IMR-90 (cell line): ENCODE measurements around the gene SERHL2. TPM values are rescaled to one million over a fixed set of nuclear protein-coding genes. Genes with fewer than 3 reads are reported as not detected.
"Not testable (repeated sequence)": the region's sequence is repeated elsewhere in the genome, so short reads cannot be mapped to it uniquely, and the experiment has no call there.

Experiments used
- ATAC-seq: fragments of 200-7000 bp; cut with Tn5 transposase; 2 replicates; pipeline ENCODE4 v1.9.1; 2020; ENCODE audit warnings: low read depth, mild to moderate bottlenecking, moderate library complexity
- BruUV-seq: library from RNA; stranded (reverse); fragments of 400-500 nt; replicated peaks from 2 replicates; lab custom pipeline; 2021; lab: Mats Ljungman, UMichigan
- CTCF ChIA-PET: fragments of 300-600 bp; formaldehyde crosslinking; extraction: SDS; loops from one replicate; lab custom pipeline; 2021; ENCODE audit warnings: antibody characterized with exemption; lab: Yijun Ruan, JAX
- POLR2A ChIA-PET: fragments of 300-600 bp; sonication (Branson Sonifier 250); formaldehyde crosslinking; loops from one replicate; lab custom pipeline; 2022; ENCODE audit warnings: antibody characterized with exemption; ENCODE audit not compliant: unreplicated experiment; lab: Charles Lee
- DNase-seq: peaks from one replicate; pipeline ENCODE4 v3.0.0; 2013
- H2AFZ ChIP-seq: replicated peaks from 2 replicates; pipeline ENCODE3; 2013; ENCODE audit warnings: low read length, mild to moderate bottlenecking; ENCODE audit not compliant: poor library complexity
- H2AK5ac ChIP-seq: 2 replicates; pipeline ENCODE4 v1.6.1; 2013; ENCODE audit warnings: low read depth, low read length, inconsistent platforms
- H2AK9ac ChIP-seq: replicated peaks from 2 replicates; pipeline ENCODE3; 2013; ENCODE audit warnings: mild to moderate bottlenecking, low read depth, low read length, moderate library complexity; ENCODE audit not compliant: poor library complexity
- H2BK120ac ChIP-seq: 2 replicates; pipeline ENCODE4 v1.6.1; 2013; ENCODE audit warnings: low read depth, low read length, inconsistent platforms
- H2BK15ac ChIP-seq: 3 replicates; pipeline ENCODE4 v1.6.1; 2013; ENCODE audit warnings: low read depth, low read length, inconsistent platforms
- H2BK20ac ChIP-seq: 2 replicates; pipeline ENCODE4 v1.6.1; 2013; ENCODE audit warnings: low read depth, mild to moderate bottlenecking, inconsistent platforms, low read length, moderate library complexity
- H2BK5ac ChIP-seq: 2 replicates; pipeline ENCODE4 v1.6.1; 2013; ENCODE audit warnings: mild to moderate bottlenecking, low read depth, low read length, inconsistent platforms; ENCODE audit not compliant: poor library complexity, severe bottlenecking
- H3K14ac ChIP-seq: replicated peaks from 2 replicates; pipeline ENCODE4 v1.6.1; 2013; ENCODE audit warnings: low read depth, low read length, inconsistent platforms
- H3K18ac ChIP-seq: 2 replicates; pipeline ENCODE4 v1.6.1; 2013; ENCODE audit warnings: low read depth, low read length, control low read depth
- H3K23ac ChIP-seq: 2 replicates; pipeline ENCODE4 v1.6.1; 2013; ENCODE audit warnings: low read depth, low read length, inconsistent platforms
- H3K27ac ChIP-seq: 2 replicates; pipeline ENCODE4 v1.5.1; 2013; ENCODE audit warnings: mild to moderate bottlenecking, control low read depth, low read length; ENCODE audit not compliant: insufficient read depth
- H3K27me3 ChIP-seq: 2 replicates; pipeline ENCODE4 v1.6.1; 2013; ENCODE audit warnings: low read length; ENCODE audit not compliant: control insufficient read depth, insufficient read depth
- H3K36me3 ChIP-seq: 2 replicates; pipeline ENCODE4 v1.6.1; 2013; ENCODE audit warnings: low read length, mixed read lengths; ENCODE audit not compliant: control insufficient read depth, insufficient read depth
- H3K4ac ChIP-seq: 2 replicates; pipeline ENCODE4 v1.6.1; 2013; ENCODE audit warnings: low read depth, low read length, inconsistent platforms
- H3K4me1 ChIP-seq: 2 replicates; pipeline ENCODE4 v1.6.1; 2013; ENCODE audit warnings: low read length, mixed read lengths; ENCODE audit not compliant: control insufficient read depth, insufficient read depth
- H3K4me2 ChIP-seq: 2 replicates; pipeline ENCODE4 v1.6.1; 2013; ENCODE audit warnings: low read depth, mild to moderate bottlenecking, control low read depth, low read length, moderate library complexity
- H3K4me3 ChIP-seq: 2 replicates; pipeline ENCODE4 v1.5.1; 2013; ENCODE audit warnings: low read depth, mild to moderate bottlenecking, control low read depth, low read length, moderate library complexity; ENCODE audit not compliant: insufficient read depth
- H3K56ac ChIP-seq: 2 replicates; pipeline ENCODE4 v1.6.1; 2013; ENCODE audit warnings: low read length, inconsistent platforms; ENCODE audit not compliant: insufficient read depth; ENCODE audit errors: extremely low read depth
- H3K79me1 ChIP-seq, 2 experiments: 2 replicates each; pipeline ENCODE4 v1.6.1; 2013; ENCODE audit warnings: low read length in 2 of 2, inconsistent platforms in 1 of 2, low read depth in 1 of 2
- H3K9ac ChIP-seq: 2 replicates; pipeline ENCODE4 v1.6.1; 2013; ENCODE audit warnings: low read depth, low read length, control low read depth
- H3K9me1 ChIP-seq: 2 replicates; pipeline ENCODE4 v1.6.1; 2013; ENCODE audit warnings: low read length, inconsistent platforms; ENCODE audit not compliant: insufficient read depth
- H3K9me3 ChIP-seq: 2 replicates; pipeline ENCODE4 v1.6.1; 2013; ENCODE audit warnings: low read length; ENCODE audit not compliant: control insufficient read depth, insufficient read depth
- H4K20me1 ChIP-seq: 2 replicates; pipeline ENCODE4 v1.6.1; 2013; ENCODE audit warnings: low read length, inconsistent platforms; ENCODE audit not compliant: insufficient read depth
- H4K5ac ChIP-seq: 2 replicates; pipeline ENCODE4 v1.6.1; 2013; ENCODE audit warnings: mild to moderate bottlenecking, low read depth, low read length, control low read depth
- H4K8ac ChIP-seq, 2 experiments: 2 replicates each; pipeline ENCODE4 v1.6.1; 2013; ENCODE audit warnings: low read depth in 2 of 2, low read length in 2 of 2, control low read depth in 1 of 2, inconsistent platforms in 1 of 2
- H4K91ac ChIP-seq: 2 replicates; pipeline ENCODE4 v1.6.1; 2013; ENCODE audit warnings: low read depth, low read length, inconsistent platforms; ENCODE audit not compliant: insufficient read depth
- WGBS, 2 experiments: methylation state at CpG; one replicate each; pipeline versions ENCODE4 v1.1.5 to v1.1.7; 2013; ENCODE audit warnings: missing lambda C conversion rate in 2 of 2; ENCODE audit not compliant: insufficient read length in 1 of 2; ENCODE audit errors: extremely low coverage in 2 of 2; 5-methylcytosine and 5-hydroxymethylcytosine counted together
- dilution Hi-C: fragments of 300-500 bp; cut with HindIII; formaldehyde crosslinking; loops from one replicate; pipeline ENCODE4 v1.14.3; 2018; ENCODE audit warnings: low sequenced_read_pairs; ENCODE audit not compliant: unreplicated experiment
- in situ Hi-C: fragments of 300-500 bp; cut with MboI; formaldehyde crosslinking; loops from 3 replicates; pipeline ENCODE4 v1.14.3; 2019; ENCODE audit warnings: low sequenced_read_pairs, inconsistent platforms, mixed read lengths
- intact Hi-C: fragments of 100-400 bp; cut with micrococcal nuclease; formaldehyde crosslinking; loops from 2 replicates; pipeline ENCODE4 v1.10.0; 2022
- polyA plus RNA-seq, 3 experiments: library from polyadenylated mRNA; depleted of rRNA; stranded (reverse); fragments of >200 nt; gene quantifications; 2 replicates each; pipeline ENCODE4 v1.2.3, GENCODE V29; 2012; ENCODE audit warnings: low replicate concordance in 1 of 3
- total RNA-seq: library from RNA; depleted of rRNA; stranded (reverse); fragments of >200 nt; gene quantifications from 2 replicates; pipeline ENCODE4 v1.2.3, GENCODE V29; 2012

Gene SERHL2
- total and polyA plus RNA-seq, 2 of the 4 experiments (the other 2 are of a cell fraction): 4.5 to 5.0 TPM

GRCh38 chr22:42508327-42508974, 45.3 kb upstream of the SERHL2 start:
- H2BK15ac ChIP-seq, H3K56ac ChIP-seq, H3K14ac ChIP-seq, H2AK5ac ChIP-seq, H3K36me3 ChIP-seq, H2BK5ac ChIP-seq, H3K4me3 ChIP-seq, H3K79me1 ChIP-seq, H3K4me2 ChIP-seq, intact Hi-C loops, ATAC-seq, H3K9me3 ChIP-seq, H3K4me1 ChIP-seq, H2AK9ac ChIP-seq, H3K9me1 ChIP-seq, H3K4ac ChIP-seq, H4K91ac ChIP-seq, in situ Hi-C loops, H3K18ac ChIP-seq, H2BK120ac ChIP-seq, H3K27ac ChIP-seq, H2BK20ac ChIP-seq, H3K23ac ChIP-seq, BruUV-seq, H4K20me1 ChIP-seq, H3K9ac ChIP-seq, H4K5ac ChIP-seq, dilution Hi-C loops, H4K8ac ChIP-seq, H3K27me3 ChIP-seq, DNase-seq, H2AFZ ChIP-seq, CTCF ChIA-PET: not testable (repeated sequence)
- POLR2A ChIA-PET: interaction anchor here (0.6 kb wide), 3 partner anchors 19 to 124 kb away, joined by 4 to 13 read pairs (median 5); no protein-coding TSS in a partner anchor
- WGBS, 2 experiments: 80% methylated on average over 1 of the region's 11 CpGs; no CpG with 5 or more reads in 1 of the 2 experiments

GRCh38 chr22:42508975-42509364, 44.8 kb upstream of the SERHL2 start:
- CTCF ChIA-PET, ATAC-seq, H2BK120ac ChIP-seq, POLR2A ChIA-PET, H4K8ac ChIP-seq, H2AFZ ChIP-seq, H3K56ac ChIP-seq, H3K4me1 ChIP-seq, H3K4ac ChIP-seq, H3K36me3 ChIP-seq, H3K23ac ChIP-seq, H4K5ac ChIP-seq, DNase-seq, H3K79me1 ChIP-seq, H3K4me3 ChIP-seq, H3K9ac ChIP-seq, H3K27ac ChIP-seq, H2BK15ac ChIP-seq, H3K9me1 ChIP-seq, dilution Hi-C loops, BruUV-seq, H2AK5ac ChIP-seq, H4K20me1 ChIP-seq, intact Hi-C loops, H3K18ac ChIP-seq, H3K9me3 ChIP-seq, H2BK5ac ChIP-seq, H3K27me3 ChIP-seq, H4K91ac ChIP-seq, H2AK9ac ChIP-seq, H3K4me2 ChIP-seq, H2BK20ac ChIP-seq, in situ Hi-C loops, H3K14ac ChIP-seq: not testable (repeated sequence)
- WGBS, 2 experiments: 10% methylated on average over 2 of the region's 10 CpGs; no CpG with 5 or more reads in 1 of the 2 experiments
